Hepatocyte (in vitro differentiated cells): ENCODE data around the gene CRISPLD2. TPM values are rescaled to one million over a fixed set of nuclear protein-coding genes. Genes with fewer than 3 reads are reported as not detected.

Experiments
- DNase-seq: peaks from one replicate; pipeline ENCODE4 v3.0.0-alpha.2; 2016; ENCODE audit warnings: low spot score
- H2AFZ ChIP-seq: fragments of 200-600 bp; sonication (generic); 2 replicates; pipeline ENCODE4 v1.6.0; 2016; ENCODE audit warnings: antibody characterized with exemption, mild to moderate bottlenecking
- H3K27ac ChIP-seq: fragments of 200-600 bp; sonication (generic); 2 replicates; pipeline ENCODE4 v1.5.1; 2016; ENCODE audit warnings: mild to moderate bottlenecking
- H3K27me3 ChIP-seq: fragments of 200-600 bp; sonication (generic); 2 replicates; pipeline ENCODE4 v1.6.1; 2016
- H3K36me3 ChIP-seq: fragments of 200-600 bp; sonication (generic); replicated peaks from 2 replicates; pipeline ENCODE4 v1.5.1; 2016; ENCODE audit warnings: low read depth; ENCODE audit not compliant: insufficient read depth
- H3K4me1 ChIP-seq: fragments of 200-600 bp; sonication (generic); 2 replicates; pipeline ENCODE4 v1.5.1; 2016; ENCODE audit warnings: mild to moderate bottlenecking, moderate library complexity; ENCODE audit not compliant: insufficient read depth
- H3K4me2 ChIP-seq: fragments of 200-600 bp; sonication (generic); 2 replicates; pipeline ENCODE4 v1.6.0; 2016
- H3K4me3 ChIP-seq: fragments of 200-600 bp; sonication (generic); 2 replicates; pipeline ENCODE4 v1.5.1; 2016; ENCODE audit warnings: mild to moderate bottlenecking
- H3K79me2 ChIP-seq: fragments of 200-600 bp; sonication (generic); 2 replicates; pipeline ENCODE4 v1.6.0; 2017; ENCODE audit warnings: mild to moderate bottlenecking
- H3K9me2 ChIP-seq: fragments of 200-600 bp; sonication (generic); replicated peaks from 2 replicates; pipeline ENCODE4 v1.6.0; 2017; ENCODE audit warnings: mild to moderate bottlenecking; ENCODE audit not compliant: insufficient read depth
- H3K9me3 ChIP-seq: fragments of 200-600 bp; sonication (generic); 2 replicates; pipeline ENCODE4 v1.5.1; 2016; ENCODE audit warnings: low read depth, mild to moderate bottlenecking
- H4K20me1 ChIP-seq: fragments of 200-600 bp; sonication (generic); 2 replicates; pipeline ENCODE4 v1.6.0; 2016; ENCODE audit warnings: mild to moderate bottlenecking; ENCODE audit not compliant: insufficient read depth, poor library complexity, severe bottlenecking
- EZH2 ChIP-seq: fragments of 200-600 bp; sonication (generic); IDR thresholded peaks from 2 replicates; pipeline ENCODE4 v1.6.1; 2016; ENCODE audit warnings: antibody characterized with exemption, mild to moderate bottlenecking, borderline replicate concordance
- EZH2phosphoT487 ChIP-seq: fragments of 200-600 bp; sonication (generic); IDR thresholded peaks from one replicate; pipeline ENCODE4 v1.6.1; 2018; ENCODE audit warnings: antibody characterized with exemption, mild to moderate bottlenecking, low read depth, moderate library complexity; ENCODE audit not compliant: unreplicated experiment, severe bottlenecking
- WGBS: methylation state at CpG from one replicate; pipeline ENCODE4 v1.1.6; 2016; ENCODE audit warnings: low lambda C conversion rate; ENCODE audit errors: missing lambda C conversion rate; 5-methylcytosine and 5-hydroxymethylcytosine counted together
- polyA plus RNA-seq: library from polyadenylated mRNA; unstranded; fragments of >200 nt; fragmentation: Nextera tagmentation; extraction: Ambion mirVana; gene quantifications from 2 replicates; pipeline ENCODE4 v1.2.1, GENCODE V29; 2016
- total RNA-seq: library from RNA; depleted of rRNA; stranded (reverse); fragments of >200 nt; gene quantifications from 2 replicates; pipeline ENCODE4 v1.2.3, GENCODE V29; 2014
- TF ChIP-seq, protein P1 (sequence below): fragments of 200-600 bp; sonication (generic); IDR thresholded peaks from 2 replicates; pipeline ENCODE4 v1.5.1; 2016; ENCODE audit warnings: antibody characterized with exemption, mild to moderate bottlenecking; ENCODE audit not compliant: poor library complexity

Gene CRISPLD2
- total and polyA plus RNA-seq, 2 experiments from 2014 or later = 281 to 315 TPM

DNA sequence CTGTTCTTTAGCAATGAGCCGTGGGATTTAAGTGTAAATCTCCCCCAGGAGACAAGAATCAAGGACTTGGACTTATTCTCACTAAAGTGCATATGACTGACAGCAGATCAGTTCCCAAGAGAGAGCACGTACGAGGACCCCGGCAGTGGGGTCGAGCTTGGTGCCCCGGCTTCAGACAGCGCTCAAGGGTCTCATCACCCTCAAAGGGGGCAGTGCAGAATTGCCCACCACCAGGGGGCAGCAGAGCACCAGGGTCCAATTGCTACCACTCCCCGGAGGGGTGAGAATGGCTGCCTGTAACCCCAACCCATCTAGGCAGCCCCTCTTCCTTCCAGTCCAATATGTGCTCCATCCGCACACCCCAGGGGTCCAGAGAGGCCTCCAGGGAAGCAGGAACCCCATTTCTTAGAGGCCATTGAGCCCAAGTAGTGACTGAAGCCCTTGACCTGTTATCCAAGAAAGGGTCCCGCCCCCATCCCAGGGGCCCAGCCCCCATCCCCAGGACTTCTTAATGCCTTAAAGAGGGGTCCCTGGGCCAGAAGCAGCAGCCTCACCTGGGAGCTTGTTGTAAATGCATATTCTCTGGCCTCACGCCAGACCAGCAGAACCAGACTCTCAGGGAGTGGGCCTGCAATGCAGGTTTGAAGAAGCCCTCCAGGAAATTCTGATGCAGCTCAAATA lies 105.4 kb downstream of the CRISPLD2 start:
- Histone ChIP-seq H3K4me3 (no peak overlapping the region), H3K27me3 (no peaks in the 10 kb centered on the region), H3K36me3 (no peaks in the 10 kb centered on the region), H4K20me1 (no peaks in the 10 kb centered on the region), H2AFZ (no peak overlapping the region), H3K27ac (no peak overlapping the region), H3K79me2 (no peaks in the 10 kb centered on the region), H3K9me2 (no peaks in the 10 kb centered on the region), H3K4me1 (peaks cover 11% of the 10 kb centered on the region), H3K9me3 (no peaks in the 10 kb centered on the region), H3K4me2 (no peak overlapping the region)
- 82% methylated on average over 11 of the region's 11 CpGs for WGBS
- DNase-seq = peak; percentile 48
- no peak for TF ChIP-seq EZH2phosphoT487
- TF ChIP-seq, protein P1, sequence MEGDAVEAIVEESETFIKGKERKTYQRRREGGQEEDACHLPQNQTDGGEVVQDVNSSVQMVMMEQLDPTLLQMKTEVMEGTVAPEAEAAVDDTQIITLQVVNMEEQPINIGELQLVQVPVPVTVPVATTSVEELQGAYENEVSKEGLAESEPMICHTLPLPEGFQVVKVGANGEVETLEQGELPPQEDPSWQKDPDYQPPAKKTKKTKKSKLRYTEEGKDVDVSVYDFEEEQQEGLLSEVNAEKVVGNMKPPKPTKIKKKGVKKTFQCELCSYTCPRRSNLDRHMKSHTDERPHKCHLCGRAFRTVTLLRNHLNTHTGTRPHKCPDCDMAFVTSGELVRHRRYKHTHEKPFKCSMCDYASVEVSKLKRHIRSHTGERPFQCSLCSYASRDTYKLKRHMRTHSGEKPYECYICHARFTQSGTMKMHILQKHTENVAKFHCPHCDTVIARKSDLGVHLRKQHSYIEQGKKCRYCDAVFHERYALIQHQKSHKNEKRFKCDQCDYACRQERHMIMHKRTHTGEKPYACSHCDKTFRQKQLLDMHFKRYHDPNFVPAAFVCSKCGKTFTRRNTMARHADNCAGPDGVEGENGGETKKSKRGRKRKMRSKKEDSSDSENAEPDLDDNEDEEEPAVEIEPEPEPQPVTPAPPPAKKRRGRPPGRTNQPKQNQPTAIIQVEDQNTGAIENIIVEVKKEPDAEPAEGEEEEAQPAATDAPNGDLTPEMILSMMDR = peak; percentile 63

GRCh38 chr16:84925773-84926372 lies 106.1 kb downstream of the CRISPLD2 start:
- Histone ChIP-seq H3K4me3 (no peak overlapping the region), H4K20me1 (no peaks in the 10 kb centered on the region), H3K4me1 (peaks cover 11% of the 10 kb centered on the region), H3K9me3 (no peaks in the 10 kb centered on the region), H3K27ac (no peak overlapping the region), H3K9me2 (no peaks in the 10 kb centered on the region), H3K36me3 (no peaks in the 10 kb centered on the region), H2AFZ (no peak overlapping the region), H3K79me2 (no peaks in the 10 kb centered on the region), H3K4me2 (no peak overlapping the region), H3K27me3 (no peaks in the 10 kb centered on the region)
- WGBS = 90% methylated on average over 19 of the region's 19 CpGs
- no peak for DNase-seq
- TF ChIP-seq EZH2 (no peak), EZH2phosphoT487 (no peak)
- TF ChIP-seq, protein P1 = no peak

GRCh38 chr16:84926462-84926861 lies 106.7 kb downstream of the CRISPLD2 start:
- 76% methylated on average over 7 of the region's 7 CpGs for WGBS
- no peak for DNase-seq
- Histone ChIP-seq H2AFZ (no peak overlapping the region), H3K4me2 (no peak overlapping the region), H3K9me2 (no peaks in the 10 kb centered on the region), H3K4me3 (no peak overlapping the region), H3K4me1 (peaks cover 11% of the 10 kb centered on the region), H3K36me3 (no peaks in the 10 kb centered on the region), H3K9me3 (no peaks in the 10 kb centered on the region), H3K79me2 (no peaks in the 10 kb centered on the region), H3K27me3 (no peaks in the 10 kb centered on the region), H4K20me1 (no peaks in the 10 kb centered on the region), H3K27ac (no peak overlapping the region)
- TF ChIP-seq EZH2phosphoT487 = no peak
- TF ChIP-seq EZH2 = no peak
- TF ChIP-seq, protein P1 = no peak
